ENCODE results near the gene SMIM28. TPM values are rescaled to one million over a fixed set of nuclear protein-coding genes. Genes with fewer than 3 reads are reported as not detected.

The SMIM28 gene
- total and polyA plus RNA-seq, 5 experiments from 2014 or later: not detected

GRCh38 chr6:138378463-138378862, 758 bp downstream of the SMIM28 start:
- Mint-ChIP-seq H3K4me1 (no peaks in the 10 kb centered on the region), H3K36me3 (no peaks in the 10 kb centered on the region), H3K9me3 (no peaks in the 10 kb centered on the region), H3K4me3 (no peak overlapping the region), H3K27ac (no peak overlapping the region), H3K27me3 (peaks cover 0 to 4% (median 2%) of the 10 kb centered on the region in 5 donors)
- ATAC-seq: no peak
- no peak for DNase-seq
- POLR2A ChIA-PET: no interaction called here

- ATAC-seq: no peak
- Mint-ChIP-seq H3K4me3 (no peak overlapping the region), H3K9me3 (no peaks in the 10 kb centered on the region), H3K4me1 (no peaks in the 10 kb centered on the region), H3K36me3 (no peaks in the 10 kb centered on the region), H3K27me3 (peaks cover 0 to 4% (median 1%) of the 10 kb centered on the region in 5 donors), H3K27ac (no peak overlapping the region)
- DNase-seq: no peak
- POLR2A ChIA-PET: interaction anchor here (0.6 kb wide), 1 partner anchor 206 kb away, joined by 3 read pairs; no protein-coding TSS in a partner anchor
Measured at GRCh38 chr6:138382498-138383265, 5.0 kb downstream of the SMIM28 start.

GRCh38 chr6:138383776-138384175, 6.1 kb downstream of the SMIM28 start:
- DNase-seq (no peak), ATAC-seq (no peak)
- Mint-ChIP-seq H3K4me1 (no peaks in the 10 kb centered on the region), H3K27me3 (peaks cover 0 to 8% (median 4%) of the 10 kb centered on the region in 5 donors), H3K27ac (no peak overlapping the region), H3K36me3 (no peaks in the 10 kb centered on the region), H3K9me3 (no peaks in the 10 kb centered on the region), H3K4me3 (no peak overlapping the region)
- POLR2A ChIA-PET: no interaction called here

- H3K4me3 Mint-ChIP-seq: no peak overlapping the region
- H3K9me3 Mint-ChIP-seq: no peaks in the 10 kb centered on the region
- H3K27ac Mint-ChIP-seq: no peak overlapping the region
- no peak for DNase-seq
- H3K36me3 Mint-ChIP-seq: no peaks in the 10 kb centered on the region
- ATAC-seq: no peak
- H3K27me3 Mint-ChIP-seq: peaks cover 6 to 12% (median 9%) of the 10 kb centered on the region in 5 donors
- no peaks in the 10 kb centered on the region for H3K4me1 Mint-ChIP-seq
- POLR2A ChIA-PET: no interaction called here
Measured at GRCh38 chr6:138386897-138387296, 9.2 kb downstream of the SMIM28 start.

GRCh38 chr6:138387577-138388368, 10.1 kb downstream of the SMIM28 start:
- no peak for ATAC-seq
- H3K4me1 Mint-ChIP-seq: no peaks in the 10 kb centered on the region
- H3K36me3 Mint-ChIP-seq: no peaks in the 10 kb centered on the region
- H3K27ac Mint-ChIP-seq: no peak overlapping the region
- POLR2A ChIA-PET: interaction anchor here (1.0 kb wide), 1 partner anchor 17 kb away, joined by 3 read pairs; the partner anchor contains the start of gene HEBP2
- no peaks in the 10 kb centered on the region for H3K9me3 Mint-ChIP-seq
- H3K4me3 Mint-ChIP-seq: no peak overlapping the region
- H3K27me3 Mint-ChIP-seq: peaks cover 6 to 12% (median 9%) of the 10 kb centered on the region in 5 donors
- DNase-seq: no peak

GRCh38 chr6:138389551-138389950, 11.8 kb downstream of the SMIM28 start:
- ATAC-seq: no peak
- H3K27ac Mint-ChIP-seq: no peak overlapping the region
- no peaks in the 10 kb centered on the region for H3K36me3 Mint-ChIP-seq
- peaks cover 0 to 8% (median 0%) of the 10 kb centered on the region in 4 donors for H3K4me1 Mint-ChIP-seq
- POLR2A ChIA-PET: no interaction called here
- no peaks in the 10 kb centered on the region for H3K9me3 Mint-ChIP-seq
- H3K4me3 Mint-ChIP-seq: no peak overlapping the region
- peaks cover 6 to 11% (median 9%) of the 10 kb centered on the region in 5 donors for H3K27me3 Mint-ChIP-seq
- DNase-seq: no peak

- Mint-ChIP-seq H3K4me3 (no peak overlapping the region), H3K9me3 (no peaks in the 10 kb centered on the region), H3K27ac (no peak overlapping the region), H3K36me3 (no peaks in the 10 kb centered on the region), H3K27me3 (peaks cover 1 to 6% (median 5%) of the 10 kb centered on the region in 5 donors), H3K4me1 (peaks cover 0 to 13% (median 0%) of the 10 kb centered on the region in 4 donors)
- POLR2A ChIA-PET: interaction anchor here (0.7 kb wide), 2 partner anchors 49 to 96 kb away, joined by 4 to 5 read pairs; no protein-coding TSS in a partner anchor
- no peak for ATAC-seq
- no peak for DNase-seq
Measured at GRCh38 chr6:138393871-138394783, 16.4 kb downstream of the SMIM28 start.

GRCh38 chr6:138396709-138397108, 19.0 kb downstream of the SMIM28 start:
- H3K36me3 Mint-ChIP-seq: no peaks in the 10 kb centered on the region
- peaks cover 0 to 4% (median 0%) of the 10 kb centered on the region in 5 donors for H3K27me3 Mint-ChIP-seq
- ATAC-seq (no peak), DNase-seq (no peak)
- no peak overlapping the region for H3K27ac Mint-ChIP-seq
- POLR2A ChIA-PET: no interaction called here
- H3K9me3 Mint-ChIP-seq: no peaks in the 10 kb centered on the region
- H3K4me1 Mint-ChIP-seq: peaks cover 0 to 13% (median 0%) of the 10 kb centered on the region in 4 donors
- H3K4me3 Mint-ChIP-seq: no peak overlapping the region

GRCh38 chr6:138397128-138398122, 19.7 kb downstream of the SMIM28 start:
- no peak for DNase-seq
- Mint-ChIP-seq H3K27me3 (peaks cover 0 to 4% (median 0%) of the 10 kb centered on the region in 5 donors), H3K27ac (no peak overlapping the region), H3K4me1 (peaks cover 0 to 13% (median 0%) of the 10 kb centered on the region in 4 donors), H3K4me3 (no peak overlapping the region), H3K36me3 (no peaks in the 10 kb centered on the region), H3K9me3 (no peaks in the 10 kb centered on the region)
- POLR2A ChIA-PET: no interaction called here
- ATAC-seq: no peak

- POLR2A ChIA-PET: no interaction called here
- Mint-ChIP-seq H3K4me1 (peaks cover 0 to 13% (median 11%) of the 10 kb centered on the region in 4 donors), H3K9me3 (no peaks in the 10 kb centered on the region), H3K4me3 (no peak overlapping the region), H3K27me3 (peaks cover 0 to 2% (median 0%) of the 10 kb centered on the region in 5 donors), H3K27ac (peak overlapping the region in 1 of 10 donors; percentile 72), H3K36me3 (peaks cover 0 to 1% (median 0%) of the 10 kb centered on the region in 3 donors)
- ATAC-seq (no peak), DNase-seq (no peak)
Measured at GRCh38 chr6:138400326-138400725, 22.6 kb downstream of the SMIM28 start.

Measured in naive thymus-derived CD8-positive, alpha-beta T cell (primary cell).